Sigmoid colon (tissue), 7 donors: Measurements from ENCODE around the gene RELL1. TPM values are rescaled to one million over a fixed set of nuclear protein-coding genes. Genes with fewer than 3 reads are reported as not detected.

Experiments
- DNase-seq: peaks from one replicate; pipeline ENCODE4 v3.0.0-alpha.2; 2019
- H3K27ac ChIP-seq, 4 donors: fragments of 200-600 bp; sonication (generic); one replicate each; pipeline ENCODE4 v1.5.1; 2016 to 2019; ENCODE audit warnings: mild to moderate bottlenecking in 1 of 4
- H3K27me3 ChIP-seq, 3 donors: fragments of 200-600 bp; sonication (generic); one replicate each; pipeline ENCODE4 v1.5.1; 2019; ENCODE audit warnings: mild to moderate bottlenecking in 1 of 3
- H3K36me3 ChIP-seq, 4 donors: fragments of 200-600 bp; sonication (generic); one replicate each; pipeline ENCODE4 v1.5.1; 2016 to 2019
- H3K4me1 ChIP-seq, 4 donors: fragments of 200-600 bp; sonication (generic); one replicate each; pipeline ENCODE4 v1.5.1; 2017 to 2019
- H3K4me3 ChIP-seq, 4 donors: fragments of 200-600 bp; sonication (generic); one replicate each; pipeline ENCODE4 v1.5.1; 2017 to 2019; ENCODE audit warnings: mild to moderate bottlenecking in 2 of 4, moderate library complexity in 1 of 4
- H3K9me3 ChIP-seq, 4 donors: fragments of 200-600 bp in 3 of 4; sonication (generic) in 3 of 4; one replicate each; pipeline versions ENCODE4 v1.5.1 to v1.6.1; 2013 to 2019
- CTCF ChIP-seq, 4 experiments: fragments of 450-650 bp in 3 of 4; fragments of 200-600 bp in 1 of 4; IDR thresholded peaks; one replicate each; pipeline ENCODE4 v1.5.1; 2016 to 2019; ENCODE audit warnings: antibody characterized with exemption in 4 of 4, mild to moderate bottlenecking in 3 of 4, moderate library complexity in 2 of 4
- EP300 ChIP-seq, 4 donors: sonication (generic); formaldehyde crosslinking; IDR thresholded peaks; one replicate each; pipeline ENCODE4 v1.6.1; 2017; ENCODE audit warnings: antibody characterized with exemption in 4 of 4
- POLR2A ChIP-seq, 2 donors: fragments of 450-650 bp; IDR thresholded peaks; one replicate each; pipeline ENCODE4 v1.6.1; 2016; ENCODE audit warnings: antibody characterized with exemption in 2 of 2, mild to moderate bottlenecking in 2 of 2, moderate library complexity in 2 of 2
- POLR2AphosphoS5 ChIP-seq, 4 donors: sonication (generic); formaldehyde crosslinking; IDR thresholded peaks; one replicate each; pipeline ENCODE4 v1.6.1; 2017; ENCODE audit warnings: antibody characterized with exemption in 4 of 4
- WGBS, 2 donors: extraction: QIAGEN DNeasy Blood & Tissue Kit; methylation state at CpG; one replicate each; pipeline ENCODE4 v1.1.7; 2013; 5-methylcytosine and 5-hydroxymethylcytosine counted together
- intact Hi-C: fragments of 100-400 bp; cut with DNase I; formaldehyde crosslinking; loops from one replicate; pipeline ENCODE4 v1.15.1; 2023
- polyA plus RNA-seq, 3 donors: library from polyadenylated mRNA; stranded (reverse); fragments of 200-250 nt; gene quantifications; one replicate each; pipeline ENCODE4 v1.2.3, GENCODE V29; 2013
- total RNA-seq, 4 donors: library from RNA; depleted of rRNA; stranded (reverse); fragments of >200 nt; gene quantifications; one replicate each; pipeline ENCODE4 v1.1.0, GENCODE V29; 2016
- donor health status: healthy with polysubstance abuse.
- donor health status: Bipolar disorder and iron deficiency.
- donor health status: healthy.

RELL1 gene
- total and polyA plus RNA-seq, 7 donors = 4.2 to 63.2 (median 38.8) TPM

- peaks cover 3 to 24% (median 9%) of the 10 kb centered on the region in 4 donors for H3K36me3 ChIP-seq
- H3K4me3 ChIP-seq = no peak overlapping the region
- intact Hi-C loops = no loop called here
- peaks cover 0 to 13% (median 7%) of the 10 kb centered on the region in 4 donors for H3K4me1 ChIP-seq
- H3K27ac ChIP-seq = no peak overlapping the region
- no peaks in the 10 kb centered on the region for H3K9me3 ChIP-seq
- H3K27me3 ChIP-seq = no peaks in the 10 kb centered on the region
- WGBS, 2 donors = 91 to 94% methylated on average over 5 of the region's 5 CpGs
- no peak for TF ChIP-seq CTCF (IDR thresholded peaks at IDR 0.05)
- no peak for TF ChIP-seq EP300 (IDR thresholded peaks at IDR 0.05)
- no peak for TF ChIP-seq POLR2A (IDR thresholded peaks at IDR 0.05)
- no peak for TF ChIP-seq POLR2AphosphoS5 (IDR thresholded peaks at IDR 0.05)
- no peak for DNase-seq
Observed at GRCh38 chr4:37650481-37650880, 35.7 kb downstream of the RELL1 start.

GRCh38 chr4:37649268-37649667, 36.9 kb downstream of the RELL1 start:
- H3K4me1 ChIP-seq = peaks cover 0 to 13% (median 7%) of the 10 kb centered on the region in 4 donors
- 91 to 93% methylated on average over 11 of the region's 11 CpGs for WGBS, 2 donors

GRCh38 chr4:37648084-37648817, 37.9 kb downstream of the RELL1 start:
- H3K36me3 ChIP-seq = peaks cover 3 to 35% (median 9%) of the 10 kb centered on the region in 4 donors
- intact Hi-C loops = no loop called here
- DNase-seq = peak; percentile 71
- H3K4me1 ChIP-seq = peaks cover 0 to 13% (median 7%) of the 10 kb centered on the region in 4 donors
- TF ChIP-seq POLR2AphosphoS5 (IDR thresholded peaks at IDR 0.05) = peak in 2 of 4 donors; percentile 7 to 34
- TF ChIP-seq CTCF (IDR thresholded peaks at IDR 0.05) = no peak
- no peak for TF ChIP-seq POLR2A (IDR thresholded peaks at IDR 0.05)
- H3K4me3 ChIP-seq = no peak overlapping the region
- H3K27ac ChIP-seq = no peak overlapping the region
- H3K9me3 ChIP-seq = no peaks in the 10 kb centered on the region
- H3K27me3 ChIP-seq = no peaks in the 10 kb centered on the region
- WGBS, 2 donors = 54 to 71% methylated on average over 8 of the region's 8 CpGs

More at GRCh38 chr4:37649268-37649667, 36.9 kb downstream of the RELL1 start:
- Histone ChIP-seq H3K27ac (no peak overlapping the region), H3K4me3 (no peak overlapping the region), H3K9me3 (no peaks in the 10 kb centered on the region), H3K27me3 (no peaks in the 10 kb centered on the region), H3K36me3 (peaks cover 3 to 35% (median 9%) of the 10 kb centered on the region in 4 donors)
- intact Hi-C loops = no loop called here
- TF ChIP-seq POLR2A (IDR thresholded peaks at IDR 0.05) (no peak), EP300 (IDR thresholded peaks at IDR 0.05) (no peak), CTCF (IDR thresholded peaks at IDR 0.05) (no peak), POLR2AphosphoS5 (IDR thresholded peaks at IDR 0.05) (no peak)
- DNase-seq = no peak

GRCh38 chr4:37646247-37646646, 39.9 kb downstream of the RELL1 start:
- H3K9me3 ChIP-seq = no peaks in the 10 kb centered on the region
- H3K36me3 ChIP-seq = peaks cover 3 to 35% (median 9%) of the 10 kb centered on the region in 4 donors
- intact Hi-C loops = no loop called here
- 82 to 83% methylated on average over 3 of the region's 3 CpGs for WGBS, 2 donors
- TF ChIP-seq CTCF (IDR thresholded peaks at IDR 0.05) = no peak
- no peak for DNase-seq
- no peak overlapping the region for H3K27ac ChIP-seq
- H3K4me1 ChIP-seq = peaks cover 0 to 13% (median 7%) of the 10 kb centered on the region in 4 donors
- no peaks in the 10 kb centered on the region for H3K27me3 ChIP-seq
- no peak overlapping the region for H3K4me3 ChIP-seq
